ENCODE results near the gene PRLHR.
"Not testable (repeated sequence)": the region's sequence is repeated elsewhere in the genome, so short reads cannot be mapped to it uniquely, and the experiment has no call there.

The PRLHR gene

GRCh38 chr10:118595598-118596425 is at the start of gene PRLHR:
Gene PRLHR, minus strand, starts transcription at chr10:118595648. Its CDS starts 404 bp downstream, at chr10:118595244.
- no peak for DNase-seq

GRCh38 chr10:118642228-118642627 is 46.8 kb upstream of the PRLHR start:
- DNase-seq, result no peak

- DNase-seq, result no peak
Observed at GRCh38 chr10:118638680-118639079, 43.2 kb upstream of the PRLHR start.

GRCh38 chr10:118635674-118636402 is 40.4 kb upstream of the PRLHR start:
- DNase-seq, result no peak

- no peak for DNase-seq
Observed at GRCh38 chr10:118633786-118634185, 38.3 kb upstream of the PRLHR start.

- DNase-seq, result no peak
Observed at GRCh38 chr10:118629211-118629610, 33.8 kb upstream of the PRLHR start.

- no peak for DNase-seq
Observed at GRCh38 chr10:118628397-118628796, 32.9 kb upstream of the PRLHR start.

GRCh38 chr10:118626953-118627352 is 31.5 kb upstream of the PRLHR start:
- DNase-seq, result no peak

- no peak for DNase-seq
Observed at GRCh38 chr10:118625504-118625903, 30.1 kb upstream of the PRLHR start.

GRCh38 chr10:118624747-118625146 is 29.3 kb upstream of the PRLHR start:
- DNase-seq, result no peak

GRCh38 chr10:118621304-118621942 is 26.0 kb upstream of the PRLHR start:
- DNase-seq, result no peak

GRCh38 chr10:118613863-118614262 is 18.4 kb upstream of the PRLHR start:
- DNase-seq, result not testable (repeated sequence)

GRCh38 chr10:118610577-118610976 is 15.1 kb upstream of the PRLHR start:
- no peak for DNase-seq

- no peak for DNase-seq
Observed at GRCh38 chr10:118607768-118608354, 12.4 kb upstream of the PRLHR start.

- no peak for DNase-seq
Observed at GRCh38 chr10:118605694-118606093, 10.2 kb upstream of the PRLHR start.

- DNase-seq, result no peak
Observed at GRCh38 chr10:118596426-118597124, 1.1 kb upstream of the PRLHR start.

- DNase-seq, result no peak
Observed at GRCh38 chr10:118595064-118595420, 406 bp downstream of the PRLHR start.

GRCh38 chr10:118594392-118595063 is 920 bp downstream of the PRLHR start:
- no peak for DNase-seq

GRCh38 chr10:118592675-118593330 is 2.6 kb downstream of the PRLHR start:
- no peak for DNase-seq

- DNase-seq, result no peak
Observed at GRCh38 chr10:118590334-118590733, 5.1 kb downstream of the PRLHR start.

- DNase-seq, result no peak
Observed at GRCh38 chr10:118587881-118588651, 7.4 kb downstream of the PRLHR start.
